GM12891 (cell line): Measurements from ENCODE around the gene QSOX2.

Experiments used
- POLR2A ChIP-seq: IDR thresholded peaks from 2 replicates; pipeline ENCODE4 v1.6.1; 2011; ENCODE audit warnings: low read depth, low read length, control low read depth
- SPI1 ChIP-seq: IDR thresholded peaks from 2 replicates; pipeline ENCODE4 v1.6.1; 2011; ENCODE audit warnings: low read depth, low read length, control low read depth

DNA sequence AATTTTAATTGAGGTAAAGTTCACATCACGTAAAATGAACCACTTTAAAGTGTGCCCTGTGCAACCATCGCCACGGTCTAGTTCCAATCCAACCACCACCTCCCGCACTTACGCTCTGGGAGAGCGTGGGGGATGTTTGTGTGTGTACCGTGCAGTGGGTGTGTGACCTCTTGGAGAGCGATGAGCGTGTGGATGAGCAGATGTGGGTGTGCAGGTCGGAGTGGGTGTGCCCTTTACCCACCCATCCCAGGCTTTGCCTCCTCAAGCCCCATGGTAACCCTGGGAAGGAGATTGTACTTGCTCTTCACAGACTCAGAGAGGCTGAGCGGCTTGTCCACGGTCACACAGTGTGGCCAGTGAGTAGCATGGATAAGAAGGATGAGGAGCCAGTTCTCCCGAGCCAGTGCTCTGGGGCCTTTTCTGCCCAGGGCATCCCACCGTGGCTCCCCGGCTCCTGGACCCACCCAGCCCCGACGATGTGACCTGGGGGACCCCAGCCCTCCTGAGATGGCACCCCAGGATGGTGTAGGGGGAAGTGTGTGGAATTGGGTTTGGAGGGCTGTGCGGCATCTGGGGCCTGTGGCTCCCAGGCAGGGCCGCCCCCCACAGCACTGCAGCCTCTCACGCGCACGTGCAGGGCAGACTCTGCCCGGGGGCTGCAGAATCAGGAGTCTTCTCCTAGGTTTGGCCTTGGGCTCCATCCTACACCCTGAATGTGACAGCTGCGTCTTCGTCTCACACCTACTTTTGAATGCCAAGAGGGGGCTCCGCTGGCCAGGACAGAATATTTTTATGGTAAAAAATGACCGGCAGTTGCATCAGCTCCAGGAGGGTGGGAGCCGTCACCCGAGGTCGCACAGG, 54.3 kb downstream of the QSOX2 start:
- TF ChIP-seq POLR2A = no peak
- TF ChIP-seq SPI1 = no peak
